ENCODE data around the gene PPIL1. TPM values are rescaled to one million over a fixed set of nuclear protein-coding genes. Genes with fewer than 3 reads are reported as not detected.

The PPIL1 gene
- total RNA-seq, 4 donors from 2014 or later, result 9.2 to 19.8 (median 13.0) TPM

- Histone ChIP-seq H3K4me1 (peaks cover 0 to 20% (median 0%) of the 10 kb centered on the region in 4 donors), H3K36me3 (no peaks in the 10 kb centered on the region), H3K9me3 (no peaks in the 10 kb centered on the region), H3K4me3 (no peak overlapping the region), H3K27me3 (no peaks in the 10 kb centered on the region), H3K27ac (no peak overlapping the region)
- no peak for DNase-seq (ENCODE audit: low spot score in 2 of 2)
- TF ChIP-seq EP300 (IDR thresholded peaks at IDR 0.05) (no peak), POLR2A (IDR thresholded peaks at IDR 0.05) (no peak), CTCF (IDR thresholded peaks at IDR 0.05) (no peak)
- 84 to 87% methylated on average over 14 of the region's 14 CpGs for WGBS, 2 donors
Measured at GRCh38 chr6:36821581-36822335, 52.8 kb downstream of the PPIL1 start.

- no peak for DNase-seq (ENCODE audit: low spot score in 2 of 2)
- no peak for TF ChIP-seq POLR2A (IDR thresholded peaks at IDR 0.05)
- no peak for TF ChIP-seq CTCF (IDR thresholded peaks at IDR 0.05)
- no peak for TF ChIP-seq EP300 (IDR thresholded peaks at IDR 0.05)
- Histone ChIP-seq H3K9me3 (no peaks in the 10 kb centered on the region), H3K27ac (no peak overlapping the region), H3K4me3 (no peak overlapping the region), H3K36me3 (no peaks in the 10 kb centered on the region), H3K4me1 (peaks cover 0 to 15% (median 0%) of the 10 kb centered on the region in 4 donors), H3K27me3 (no peaks in the 10 kb centered on the region)
- 60 to 74% methylated on average over 12 of the region's 12 CpGs for WGBS, 2 donors
Measured at GRCh38 chr6:36820700-36821580, 53.7 kb downstream of the PPIL1 start.

DNA sequence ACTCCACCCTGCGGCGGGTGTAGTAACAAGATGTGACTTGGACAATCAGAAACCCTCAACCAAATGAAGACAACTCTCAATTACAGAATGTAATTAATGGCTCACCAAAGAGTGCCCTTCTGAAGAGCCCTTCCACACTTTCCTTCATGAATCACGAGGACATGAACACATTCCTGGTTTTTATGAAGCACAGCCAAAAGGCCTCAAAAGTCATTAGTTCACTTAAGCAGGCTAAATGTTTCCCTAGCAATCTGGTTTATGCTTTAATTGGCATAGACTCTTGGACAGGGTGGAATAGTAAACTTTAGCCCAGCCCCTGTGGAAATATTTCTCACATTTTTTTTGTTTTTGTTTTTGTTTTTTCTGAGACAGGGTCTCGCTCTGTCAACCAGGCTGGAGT is 55.8 kb downstream of the PPIL1 start:
- Histone ChIP-seq H3K27me3 (no peaks in the 10 kb centered on the region), H3K36me3 (no peaks in the 10 kb centered on the region), H3K27ac (no peak overlapping the region), H3K4me1 (peaks cover 0 to 7% (median 0%) of the 10 kb centered on the region in 4 donors), H3K4me3 (no peak overlapping the region), H3K9me3 (no peaks in the 10 kb centered on the region)
- no peak for TF ChIP-seq EP300 (IDR thresholded peaks at IDR 0.05)
- TF ChIP-seq POLR2A (IDR thresholded peaks at IDR 0.05), result no peak
- no peak for DNase-seq (ENCODE audit: low spot score in 2 of 2)
- 65 to 81% methylated on average over 4 of the region's 4 CpGs for WGBS, 2 donors

GRCh38 chr6:36817847-36818246 is 56.8 kb downstream of the PPIL1 start:
- no peak for TF ChIP-seq POLR2A (IDR thresholded peaks at IDR 0.05)
- no peak for TF ChIP-seq CTCF (IDR thresholded peaks at IDR 0.05)
- TF ChIP-seq EP300 (IDR thresholded peaks at IDR 0.05), result no peak
- 85 to 87% methylated on average over 3 of the region's 3 CpGs for WGBS, 2 donors
- H3K4me3 ChIP-seq, result no peak overlapping the region
- no peaks in the 10 kb centered on the region for H3K27me3 ChIP-seq
- no peaks in the 10 kb centered on the region for H3K36me3 ChIP-seq
- no peak overlapping the region for H3K27ac ChIP-seq
- H3K4me1 ChIP-seq, result peaks cover 0 to 7% (median 0%) of the 10 kb centered on the region in 4 donors
- no peaks in the 10 kb centered on the region for H3K9me3 ChIP-seq
- no peak for DNase-seq (ENCODE audit: low spot score in 2 of 2)

- Histone ChIP-seq H3K9me3 (no peaks in the 10 kb centered on the region), H3K36me3 (no peaks in the 10 kb centered on the region), H3K27ac (no peak overlapping the region), H3K27me3 (no peaks in the 10 kb centered on the region), H3K4me3 (no peak overlapping the region), H3K4me1 (peaks cover 0 to 7% (median 0%) of the 10 kb centered on the region in 4 donors)
- no peak for DNase-seq (ENCODE audit: low spot score in 2 of 2)
- no peak for TF ChIP-seq EP300 (IDR thresholded peaks at IDR 0.05)
- TF ChIP-seq CTCF (IDR thresholded peaks at IDR 0.05), result no peak
- TF ChIP-seq POLR2A (IDR thresholded peaks at IDR 0.05), result no peak
- 76 to 89% methylated on average over 9 of the region's 9 CpGs for WGBS, 2 donors
Measured at GRCh38 chr6:36817176-36817817, 57.3 kb downstream of the PPIL1 start.

Measured in tibial nerve (tissue), 4 donors.